ENCODE data around the gene SALL3.

Gene SALL3

GRCh38 chr18:78965260-78965659 lies 14.4 kb upstream of the SALL3 start:
- DNase-seq (ENCODE audit: low read depth, low spot score): no peak

- no peak for DNase-seq (ENCODE audit: low read depth, low spot score)
These were observed 13.5 kb upstream of the SALL3 start for GRCh38 chr18:78965917-78966792.

- no peak for DNase-seq (ENCODE audit: low read depth, low spot score)
These were observed 12.9 kb upstream of the SALL3 start for GRCh38 chr18:78966793-78967106.

DNA sequence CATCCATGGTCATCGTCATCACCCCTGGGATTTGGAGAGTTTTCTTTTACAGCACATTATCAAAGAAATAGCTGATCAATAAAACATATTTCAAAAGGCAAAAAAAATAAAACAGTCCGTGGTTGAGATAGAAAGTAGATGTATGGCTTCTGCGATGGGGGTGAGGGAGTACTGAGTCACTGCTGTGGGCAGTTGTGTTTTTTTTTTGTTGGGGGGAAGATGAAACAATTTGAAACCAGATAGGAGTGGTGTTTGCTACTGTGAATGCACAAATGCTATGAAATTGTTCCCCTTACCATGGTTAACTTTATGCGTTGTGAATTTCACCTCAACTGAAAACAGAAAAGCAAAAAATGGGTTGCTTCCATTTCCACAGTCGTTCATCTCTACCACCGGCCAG lies 11.9 kb upstream of the SALL3 start:
- DNase-seq (ENCODE audit: low read depth, low spot score): no peak

- DNase-seq (ENCODE audit: low read depth, low spot score): no peak
These were observed 9.9 kb upstream of the SALL3 start for GRCh38 chr18:78969574-78970315.

GRCh38 chr18:78970774-78971333 lies 8.8 kb upstream of the SALL3 start:
- DNase-seq (ENCODE audit: low read depth, low spot score): no peak

- DNase-seq (ENCODE audit: low read depth, low spot score): no peak
These were observed 7.9 kb upstream of the SALL3 start for GRCh38 chr18:78971511-78972245.

GRCh38 chr18:78972385-78972918 lies 7.2 kb upstream of the SALL3 start:
- no peak for DNase-seq (ENCODE audit: low read depth, low spot score)

DNA sequence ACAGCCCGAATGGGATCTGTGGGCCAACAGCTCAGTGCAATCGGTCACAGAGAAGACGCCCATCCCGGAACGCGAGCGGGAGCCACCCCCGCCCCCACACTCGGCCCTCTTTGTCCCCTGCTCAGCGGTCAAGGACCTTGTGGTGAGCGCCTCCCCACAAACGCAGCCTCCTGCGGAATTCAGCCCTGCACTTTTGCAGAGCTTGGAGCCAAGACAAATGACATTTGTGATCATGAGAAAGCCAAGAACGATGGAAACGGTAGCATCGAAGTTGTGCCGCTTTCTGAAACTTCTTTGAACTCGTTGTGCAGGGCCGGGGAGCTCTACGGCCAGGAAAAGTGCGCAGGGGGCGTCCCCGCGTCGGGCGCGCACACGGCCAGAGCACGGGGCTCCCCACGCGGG lies 6.7 kb upstream of the SALL3 start:
- DNase-seq (ENCODE audit: low read depth, low spot score): no peak

DNA sequence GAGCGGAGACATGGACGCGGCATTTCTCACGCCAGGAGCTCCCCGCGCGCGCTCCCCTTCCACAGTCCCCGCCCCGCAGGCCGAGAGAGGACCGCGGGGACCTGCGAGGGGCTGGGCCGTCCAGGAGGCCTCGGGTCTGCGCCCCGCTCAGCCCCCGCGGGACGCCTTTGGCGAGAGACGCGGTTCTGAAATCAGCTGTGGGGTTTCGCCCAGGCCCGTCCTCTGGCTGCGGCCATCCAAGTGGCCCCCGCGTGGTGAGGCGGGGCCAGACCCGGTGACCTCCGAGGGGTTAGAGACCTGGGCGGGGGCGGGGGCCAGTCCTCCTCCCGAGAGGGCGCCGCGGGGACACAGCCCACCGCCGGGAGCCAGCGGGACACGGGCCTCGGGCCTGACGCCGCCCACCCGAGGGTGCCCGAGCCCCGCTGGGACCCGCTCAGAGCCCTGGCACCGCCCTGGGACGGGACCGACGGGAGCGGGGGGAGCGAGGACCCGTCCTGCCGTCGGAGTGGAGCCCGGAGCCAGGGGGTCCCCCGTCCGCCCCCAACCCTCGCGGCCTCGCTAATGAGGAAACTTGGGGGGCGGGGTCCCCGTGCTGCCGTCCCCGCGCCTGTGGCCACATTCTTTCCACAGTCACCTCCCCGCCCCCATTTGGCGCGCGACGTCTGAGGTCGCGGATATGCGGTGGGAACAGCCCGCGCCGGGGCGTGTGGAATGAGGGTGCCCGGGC lies 6.1 kb upstream of the SALL3 start:
- no peak for DNase-seq (ENCODE audit: low read depth, low spot score)

- DNase-seq (ENCODE audit: low read depth, low spot score): no peak
These were observed 5.4 kb upstream of the SALL3 start for GRCh38 chr18:78974115-78974761.

GRCh38 chr18:78975292-78975691 lies 4.3 kb upstream of the SALL3 start:
- no peak for DNase-seq (ENCODE audit: low read depth, low spot score)

DNA sequence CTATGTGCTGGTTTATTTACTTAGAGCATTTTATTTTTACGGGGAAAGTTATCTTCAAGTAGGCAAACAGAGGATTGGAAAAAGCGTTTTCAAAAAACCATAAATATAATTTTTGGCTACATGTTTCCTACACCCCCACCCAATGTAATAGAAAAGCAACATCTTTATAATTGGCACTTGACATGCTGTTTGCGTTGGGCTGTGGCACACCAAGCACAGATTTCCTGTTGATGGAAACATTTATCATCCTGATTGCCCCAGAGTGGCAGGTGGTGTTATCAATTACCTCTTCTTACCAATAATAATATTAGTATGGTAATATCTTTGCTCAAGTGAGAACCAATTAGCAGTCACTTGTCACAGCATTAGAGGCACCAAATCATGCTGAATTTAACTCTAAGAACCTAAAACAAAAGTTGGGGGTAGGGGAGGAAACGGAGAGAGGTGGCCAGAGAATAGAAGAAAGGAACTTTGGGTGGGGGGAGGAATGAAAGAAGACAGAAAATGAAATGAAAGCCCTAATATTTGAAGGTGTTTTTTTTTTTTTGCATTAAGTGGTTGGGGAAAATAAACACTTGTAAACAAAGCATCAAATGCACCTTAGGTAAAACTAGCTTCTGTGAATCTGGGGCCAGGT lies 3.8 kb upstream of the SALL3 start:
- no peak for DNase-seq (ENCODE audit: low read depth, low spot score)

DNA sequence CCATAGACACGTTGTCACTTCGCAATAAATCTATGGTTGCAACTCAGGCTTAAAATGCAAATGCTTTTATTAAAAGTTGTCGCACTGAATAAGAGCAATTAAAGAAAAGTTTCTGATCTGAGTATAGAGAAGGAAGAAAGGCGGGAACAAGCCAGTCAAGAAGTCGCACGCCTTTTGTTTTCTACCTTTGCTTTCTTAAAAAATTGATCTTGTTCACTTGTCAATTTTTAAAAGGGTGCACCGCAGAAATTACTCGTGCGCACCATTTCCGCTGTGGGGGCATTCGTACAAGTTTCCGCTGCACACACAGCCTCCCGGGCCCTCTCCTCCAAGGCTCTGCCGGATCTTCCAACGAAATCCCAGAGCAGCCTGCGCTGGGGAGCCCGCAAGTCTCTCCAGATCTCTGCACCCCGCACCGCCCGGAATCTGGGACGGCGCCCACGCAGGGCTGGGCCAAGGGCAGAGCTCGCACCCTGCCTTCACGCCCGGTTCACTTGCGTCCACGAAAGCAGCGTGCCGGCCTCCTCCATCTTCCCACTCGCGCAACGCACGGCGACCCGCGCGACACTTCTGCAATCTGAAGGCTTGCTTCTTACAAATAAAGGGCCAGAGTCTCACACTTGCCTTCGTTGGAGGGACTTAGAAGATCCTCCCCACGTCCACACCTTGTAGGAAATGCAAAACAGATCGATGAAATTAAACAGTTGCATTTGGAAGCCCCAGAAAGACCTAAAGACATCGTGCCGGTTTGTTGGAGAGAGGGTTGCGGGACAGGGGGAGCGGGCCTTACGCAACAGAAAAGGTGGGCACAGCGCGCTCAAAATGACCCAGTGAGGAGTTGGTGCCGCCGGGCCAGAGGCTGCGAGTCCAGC lies 2.6 kb upstream of the SALL3 start:
- DNase-seq (ENCODE audit: low read depth, low spot score): no peak

DNA sequence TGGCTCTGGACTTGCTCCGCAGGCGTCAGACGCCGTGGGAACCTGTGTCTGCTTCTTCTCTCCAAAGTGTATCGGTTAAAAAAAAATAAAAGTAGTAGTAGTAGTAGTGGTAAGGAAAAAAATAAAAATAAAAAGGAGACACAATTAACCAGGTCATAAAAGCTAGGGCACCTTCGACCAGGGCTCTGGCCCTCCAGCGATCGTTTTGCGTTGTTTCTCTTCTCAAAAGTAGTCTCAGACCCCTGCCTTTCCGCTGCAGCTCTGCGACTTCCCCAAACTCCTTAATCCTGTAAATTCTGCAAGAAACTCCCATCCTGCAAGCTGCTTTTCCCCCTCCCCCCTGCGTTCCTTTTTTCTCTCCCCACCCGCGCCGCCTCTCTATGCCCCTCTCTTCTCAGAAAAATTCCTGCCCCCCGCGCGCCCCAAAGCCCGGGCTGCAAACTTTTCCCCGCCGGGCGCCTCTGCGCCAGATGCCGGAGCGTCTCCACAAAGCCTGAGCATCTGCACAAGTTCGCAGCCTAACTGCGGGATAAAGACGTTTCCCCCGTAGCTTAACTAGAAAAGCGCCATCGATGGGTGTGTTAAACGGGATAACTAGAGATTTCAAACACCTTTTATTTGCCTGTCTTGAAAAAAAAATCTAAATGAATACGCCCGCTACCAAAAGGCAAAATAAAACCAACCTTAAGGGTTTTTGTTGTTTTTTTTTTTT lies 1.8 kb upstream of the SALL3 start:
- DNase-seq (ENCODE audit: low read depth, low spot score): no peak

DNA sequence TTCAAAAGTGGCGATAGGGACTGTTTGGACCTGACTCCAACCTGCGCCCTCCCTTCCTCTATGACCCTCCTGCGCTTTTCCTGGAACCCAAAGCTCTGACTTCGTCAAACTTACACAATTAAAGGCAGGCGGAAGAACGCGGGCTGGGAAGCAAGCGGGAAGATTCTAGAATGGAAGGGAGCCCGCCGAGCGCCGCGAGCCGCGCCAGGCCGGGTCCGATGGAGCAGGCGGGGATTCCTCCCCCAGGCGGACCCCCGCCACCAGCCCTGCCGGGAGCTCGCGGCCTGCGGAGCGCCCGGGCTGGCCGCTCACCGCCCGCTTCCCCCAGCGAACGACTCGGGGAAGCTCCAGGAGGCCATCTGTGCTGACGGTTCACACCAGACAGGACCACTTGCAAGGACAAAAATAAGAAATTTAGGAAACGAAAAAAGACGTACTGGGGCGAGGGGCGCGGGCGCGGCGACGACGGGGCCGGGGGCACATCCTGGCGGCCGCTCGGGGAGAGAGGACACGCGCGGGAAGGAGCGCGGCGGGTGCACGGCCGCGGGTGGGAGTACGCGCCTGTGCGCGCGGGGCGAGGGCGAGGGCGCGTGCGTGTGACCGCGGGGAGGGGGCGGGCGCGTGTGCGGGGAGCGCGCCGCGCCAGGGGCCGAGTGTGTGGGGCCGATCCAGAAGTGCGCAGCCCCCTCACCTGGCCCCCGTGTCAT lies 1.1 kb upstream of the SALL3 start:
- DNase-seq (ENCODE audit: low read depth, low spot score): no peak

DNA sequence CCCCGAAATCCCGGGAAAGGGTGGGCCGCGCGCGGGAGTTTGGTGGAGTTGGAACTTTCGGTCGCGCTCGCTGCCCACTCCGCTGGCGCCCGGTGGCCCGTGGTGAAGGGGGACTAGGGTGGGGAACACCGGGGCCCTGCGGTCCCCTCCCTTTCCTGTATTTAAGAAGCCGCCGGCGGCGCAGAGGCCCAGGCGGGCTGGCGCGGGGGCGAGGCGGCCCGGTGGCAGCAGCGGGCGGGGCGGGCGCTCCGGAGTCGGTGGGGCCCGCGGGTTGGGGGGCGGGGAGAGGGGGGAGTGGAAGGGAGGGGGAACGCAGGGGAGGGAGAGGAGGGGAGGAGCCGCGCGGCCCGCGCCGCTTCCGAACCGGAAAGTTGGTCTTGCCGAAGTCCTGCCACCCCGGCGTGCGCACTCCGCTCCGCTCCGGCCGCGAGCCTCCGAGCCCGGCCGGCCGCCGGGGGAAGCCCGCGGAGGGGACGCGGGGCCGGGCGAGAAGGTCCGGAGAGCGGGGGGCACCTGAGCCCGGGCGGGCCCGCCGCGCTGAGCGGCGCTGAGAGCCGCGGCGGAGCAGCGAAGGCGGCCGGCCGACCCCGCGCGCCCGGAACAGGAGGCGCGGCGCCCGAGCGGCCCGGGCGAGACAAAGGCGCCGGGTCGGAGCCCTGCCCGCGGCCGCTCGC lies 425 bp upstream of the SALL3 start:
- DNase-seq (ENCODE audit: low read depth, low spot score): no peak

All from smooth muscle cell of the brain vasculature (primary cell).